ENCODE results near the gene RASD1. TPM values are rescaled to one million over a fixed set of nuclear protein-coding genes. Genes with fewer than 3 reads are reported as not detected.

Gene RASD1
- total RNA-seq, 1 experiment from 2014 or later = 5.7 TPM

DNA sequence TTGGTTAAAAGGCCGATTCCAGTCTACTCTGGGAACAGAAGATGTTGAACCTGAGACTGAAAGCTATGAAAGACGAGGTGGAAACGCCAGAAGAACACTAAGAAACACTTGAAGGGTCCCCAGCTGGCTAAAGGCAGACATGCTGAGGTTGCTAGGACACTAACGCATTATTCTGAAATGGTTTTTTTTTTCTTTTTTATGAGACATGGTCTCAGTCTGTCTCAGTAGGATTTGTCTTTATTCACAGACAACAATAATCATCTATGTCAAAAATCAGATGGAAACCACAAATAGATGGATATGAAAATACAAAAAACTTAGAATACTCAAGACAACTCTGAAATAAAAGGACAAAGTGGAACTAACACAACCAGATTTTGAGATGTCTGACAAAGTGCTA lies 35.0 kb upstream of the RASD1 start:
- no peak overlapping the region for H3T11ph ChIP-seq (ENCODE audit: low read length)
- H4K5ac ChIP-seq (ENCODE audit: insufficient read length, low read depth, low read length) = no peak overlapping the region
- no peaks in the 10 kb centered on the region for H3K4me1 ChIP-seq (ENCODE audit: insufficient read depth, low read length)
- peaks cover 0 to 3% (median 0%) of the 10 kb centered on the region in 3 experiments; a peak in 1 of 7 replicates for H3K36me3 Mint-ChIP-seq (ENCODE audit: insufficient read depth in 1 of 3, low read depth in 3 of 3)
- H3K4me1 Mint-ChIP-seq = peaks cover 8 to 20% of the 10 kb centered on the region in 2 experiments
- H3K4me3 Mint-ChIP-seq = no peak overlapping the region
- no peak overlapping the region for H3K4ac ChIP-seq (ENCODE audit: low read depth, low read length)
- no peaks in the 10 kb centered on the region for H3K27me3 ChIP-seq (ENCODE audit: insufficient read depth, low read length)
- H3K27me3 Mint-ChIP-seq (ENCODE audit: low read depth) = no peaks in the 10 kb centered on the region
- no peak overlapping the region for H3K9ac ChIP-seq (ENCODE audit: extremely low read depth, insufficient read length, low read length)
- H3K56ac ChIP-seq (ENCODE audit: insufficient read length, low read depth, low read length) = no peak overlapping the region
- H3K4me2 ChIP-seq (ENCODE audit: insufficient read depth, insufficient read length, low read length) = no peak overlapping the region
- H2AFZ ChIP-seq (ENCODE audit: low read length) = no peak overlapping the region
- H2AK5ac ChIP-seq (ENCODE audit: insufficient read length, low read length) = no peak overlapping the region
- H3K23me2 ChIP-seq (ENCODE audit: insufficient read length, low read depth, low read length, poor library complexity, severe bottlenecking) = no peaks in the 10 kb centered on the region
- no peak overlapping the region for H3K27ac Mint-ChIP-seq
- H3K79me1 ChIP-seq (ENCODE audit: insufficient read depth, low read depth, low read length, poor library complexity, severe bottlenecking) = no peaks in the 10 kb centered on the region
- H2BK5ac ChIP-seq (ENCODE audit: insufficient read length, low read length) = no peak overlapping the region
- H2BK12ac ChIP-seq (ENCODE audit: insufficient read length, low read depth, low read length) = no peak overlapping the region
- H2BK15ac ChIP-seq (ENCODE audit: low read depth, low read length) = no peak overlapping the region
- no peaks in the 10 kb centered on the region for H3K9me3 Mint-ChIP-seq
- no peak overlapping the region for H2BK120ac ChIP-seq (ENCODE audit: low read depth, low read length, poor library complexity, severe bottlenecking)
- H2BK20ac ChIP-seq (ENCODE audit: low read depth, low read length, poor library complexity, severe bottlenecking) = no peak overlapping the region
- H3K23ac ChIP-seq (ENCODE audit: insufficient read length, low read depth, low read length) = no peak overlapping the region
- H4K91ac ChIP-seq (ENCODE audit: insufficient read length, low read depth, low read length) = no peak overlapping the region
- no peaks in the 10 kb centered on the region for H3K9me3 ChIP-seq (ENCODE audit: control insufficient read depth, low read depth, low read length)
- no peaks in the 10 kb centered on the region for H3K79me2 ChIP-seq (ENCODE audit: insufficient read depth, low read length)
- WGBS (ENCODE audit: extremely low coverage, insufficient read length, low lambda C conversion rate) = no CpG with 5 or more reads among the region's 4 CpGs
- no peak overlapping the region for H3K18ac ChIP-seq (ENCODE audit: insufficient read length, low read depth, low read length)
- H3K27ac ChIP-seq (ENCODE audit: insufficient read length, low read depth, low read length) = no peak overlapping the region
- TF ChIP-seq, protein P1, sequence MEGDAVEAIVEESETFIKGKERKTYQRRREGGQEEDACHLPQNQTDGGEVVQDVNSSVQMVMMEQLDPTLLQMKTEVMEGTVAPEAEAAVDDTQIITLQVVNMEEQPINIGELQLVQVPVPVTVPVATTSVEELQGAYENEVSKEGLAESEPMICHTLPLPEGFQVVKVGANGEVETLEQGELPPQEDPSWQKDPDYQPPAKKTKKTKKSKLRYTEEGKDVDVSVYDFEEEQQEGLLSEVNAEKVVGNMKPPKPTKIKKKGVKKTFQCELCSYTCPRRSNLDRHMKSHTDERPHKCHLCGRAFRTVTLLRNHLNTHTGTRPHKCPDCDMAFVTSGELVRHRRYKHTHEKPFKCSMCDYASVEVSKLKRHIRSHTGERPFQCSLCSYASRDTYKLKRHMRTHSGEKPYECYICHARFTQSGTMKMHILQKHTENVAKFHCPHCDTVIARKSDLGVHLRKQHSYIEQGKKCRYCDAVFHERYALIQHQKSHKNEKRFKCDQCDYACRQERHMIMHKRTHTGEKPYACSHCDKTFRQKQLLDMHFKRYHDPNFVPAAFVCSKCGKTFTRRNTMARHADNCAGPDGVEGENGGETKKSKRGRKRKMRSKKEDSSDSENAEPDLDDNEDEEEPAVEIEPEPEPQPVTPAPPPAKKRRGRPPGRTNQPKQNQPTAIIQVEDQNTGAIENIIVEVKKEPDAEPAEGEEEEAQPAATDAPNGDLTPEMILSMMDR (conservative IDR thresholded peaks at IDR 0.05) = no peak
- no peak overlapping the region for H4K8ac ChIP-seq (replicated peaks; ENCODE audit: insufficient read length, low read depth, low read length)
- no peak for DNase-seq
- H4K20me1 ChIP-seq (ENCODE audit: control insufficient read depth, insufficient read depth, insufficient read length) = no peaks in the 10 kb centered on the region
- H3K14ac ChIP-seq (ENCODE audit: insufficient read depth, low read length) = no peak overlapping the region
